ENCODE results near the gene HINT2.

Gene HINT2

DNA sequence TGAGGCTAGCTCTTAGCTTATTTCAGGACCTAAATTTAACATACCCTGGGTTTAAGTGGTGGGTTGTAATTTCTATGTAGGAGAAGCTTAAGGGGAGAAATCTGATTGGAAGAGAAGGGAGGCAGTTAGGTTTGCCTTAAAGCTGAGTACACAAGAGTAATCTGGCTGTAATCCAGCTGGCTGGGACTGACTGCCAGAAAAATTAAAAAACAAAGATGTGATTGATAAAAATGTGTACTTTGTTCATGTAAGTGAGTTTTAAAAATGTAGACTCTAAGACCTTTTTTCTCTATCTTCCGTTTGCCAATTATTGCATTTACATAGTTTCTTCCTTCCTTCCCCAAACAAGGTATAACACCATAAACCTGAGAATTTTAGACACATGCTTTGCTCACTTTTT lies 43.3 kb downstream of the HINT2 start:
- no peak for DNase-seq

GRCh38 chr9:35771075-35771433 lies 43.8 kb downstream of the HINT2 start:
- DNase-seq = no peak

GRCh38 chr9:35769763-35770162 lies 45.1 kb downstream of the HINT2 start:
- no peak for DNase-seq

GRCh38 chr9:35767458-35767857 lies 47.4 kb downstream of the HINT2 start:
- no peak for DNase-seq

DNA sequence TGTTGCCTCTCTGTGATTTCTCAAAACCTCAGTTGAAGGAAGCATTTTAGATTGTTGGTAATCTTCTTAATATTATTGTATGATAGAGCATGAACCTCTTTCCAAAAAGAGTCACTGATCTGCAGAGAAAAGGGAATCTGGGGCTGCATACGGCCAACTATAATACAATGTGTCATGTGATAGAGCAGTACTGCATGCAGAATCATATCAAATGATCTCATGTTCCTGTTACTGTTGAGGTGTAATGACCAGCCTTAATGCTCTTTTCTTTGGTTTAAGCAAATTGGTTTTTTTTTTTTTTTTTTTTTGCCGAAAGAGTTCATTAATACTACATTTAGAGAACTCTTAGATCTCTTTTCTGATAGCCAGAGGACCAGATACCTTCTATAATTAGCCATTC lies 47.8 kb downstream of the HINT2 start:
- no peak for DNase-seq

- DNase-seq = no peak
These were observed 51.0 kb downstream of the HINT2 start for GRCh38 chr9:35763803-35764202.

DNA sequence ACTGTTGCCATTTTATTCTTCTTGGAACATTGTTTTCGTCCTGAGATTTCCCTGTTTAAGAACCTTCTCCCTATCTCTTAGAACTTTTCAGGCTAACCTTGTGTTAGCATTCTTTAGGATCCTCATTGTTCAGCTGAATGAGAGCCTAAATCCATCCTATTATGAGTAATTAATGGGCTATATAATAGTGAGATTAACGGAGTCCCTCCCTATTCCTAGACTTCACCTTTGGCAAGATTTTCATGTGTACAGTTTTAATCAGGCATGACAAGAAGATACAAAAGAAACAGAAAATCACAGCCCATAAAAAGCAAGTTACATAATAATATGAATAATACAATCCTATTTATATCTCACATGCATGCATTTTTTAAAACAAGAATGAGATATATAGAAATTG lies 51.7 kb downstream of the HINT2 start:
- DNase-seq = no peak

All from amniotic stem cell (primary cell).